ENCODE data around the gene RYR3.

Gene RYR3

DNA sequence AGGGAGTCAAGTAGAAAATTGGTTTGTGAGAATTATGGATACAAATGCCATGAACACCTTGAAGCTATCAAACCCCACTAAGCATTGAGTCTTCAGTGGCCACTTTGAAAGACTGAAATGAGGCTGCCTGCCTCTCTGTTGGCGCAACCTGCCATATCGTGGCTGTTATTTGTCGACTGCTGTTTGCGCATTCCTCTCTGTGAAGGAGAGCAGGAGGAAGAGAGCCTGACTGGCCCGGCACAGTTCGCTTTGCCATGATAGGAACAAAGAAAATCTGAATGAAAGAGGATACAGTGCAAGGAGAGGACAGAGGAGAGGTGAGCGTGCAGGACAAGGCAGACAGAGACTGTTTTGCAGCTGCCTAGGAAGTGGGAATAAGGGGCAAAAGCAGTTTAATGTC is 289.4 kb downstream of the RYR3 start:
- DNase-seq = no peak

DNA sequence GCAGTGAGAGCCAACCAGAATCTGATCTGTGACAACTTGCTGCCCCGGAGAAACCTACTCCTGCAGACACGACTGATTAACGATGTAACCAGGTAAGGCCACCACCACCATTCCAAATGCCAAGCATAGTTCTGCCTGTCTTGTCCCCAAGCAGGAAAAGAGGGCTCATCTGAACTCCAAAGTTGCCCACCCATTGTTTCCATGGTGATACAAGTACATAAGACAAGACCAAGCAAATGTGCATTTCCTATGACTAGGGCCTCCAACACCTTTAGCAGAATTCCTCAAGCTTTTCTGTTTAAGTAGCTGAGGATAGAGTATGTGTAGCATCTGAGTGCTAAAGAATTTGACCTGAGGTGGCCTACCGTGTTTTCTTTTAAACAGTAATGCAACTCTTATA is 290.7 kb downstream of the RYR3 start:
- no peak for DNase-seq

DNA sequence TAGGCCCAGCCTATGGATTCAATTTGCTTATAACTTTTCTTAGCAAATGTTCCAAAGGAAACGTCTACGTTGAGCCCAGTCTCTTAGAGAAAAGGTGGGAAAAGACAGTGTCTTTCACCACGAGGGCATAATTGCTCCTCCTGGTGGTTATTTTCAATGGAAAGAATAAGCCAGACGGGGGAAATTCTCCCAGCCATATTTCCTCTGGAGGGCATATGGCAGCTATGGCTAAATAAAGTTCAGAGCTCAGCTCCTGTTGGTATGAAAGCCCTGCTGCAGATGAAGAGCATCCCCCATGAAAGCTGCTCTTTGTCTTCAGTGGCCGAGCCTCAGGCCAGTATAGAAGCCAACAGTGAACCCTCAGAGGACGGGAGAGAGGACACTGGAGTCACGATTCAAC is 297.9 kb downstream of the RYR3 start:
- DNase-seq = no peak

DNA sequence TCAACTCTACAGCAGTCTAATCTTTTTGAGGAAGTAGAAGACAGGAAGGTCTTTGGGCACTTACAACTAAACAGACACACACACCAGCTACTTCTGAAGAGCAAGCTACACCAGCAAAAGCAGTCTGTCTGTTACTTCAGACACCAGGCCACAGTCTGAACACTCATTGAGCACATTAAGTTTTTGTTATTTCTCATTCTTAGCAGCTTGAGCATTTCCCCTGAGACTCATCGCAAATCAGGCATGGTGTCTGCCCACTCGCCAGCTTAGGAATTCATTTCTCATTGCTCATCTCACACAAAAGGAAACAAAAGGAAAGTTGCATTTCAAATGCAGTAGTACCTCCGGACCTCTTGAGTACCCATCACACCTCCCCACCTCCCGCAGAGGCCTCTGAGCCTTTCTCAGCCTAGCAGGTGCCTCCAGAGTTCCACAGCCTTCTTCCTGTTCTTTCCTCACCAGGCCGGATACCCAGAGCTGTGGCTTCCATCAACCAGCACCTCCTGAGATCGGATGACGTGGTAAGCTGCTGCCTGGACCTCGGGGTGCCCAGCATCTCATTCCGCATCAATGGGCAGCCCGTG is 302.0 kb downstream of the RYR3 start:
- no peak for DNase-seq

DNA sequence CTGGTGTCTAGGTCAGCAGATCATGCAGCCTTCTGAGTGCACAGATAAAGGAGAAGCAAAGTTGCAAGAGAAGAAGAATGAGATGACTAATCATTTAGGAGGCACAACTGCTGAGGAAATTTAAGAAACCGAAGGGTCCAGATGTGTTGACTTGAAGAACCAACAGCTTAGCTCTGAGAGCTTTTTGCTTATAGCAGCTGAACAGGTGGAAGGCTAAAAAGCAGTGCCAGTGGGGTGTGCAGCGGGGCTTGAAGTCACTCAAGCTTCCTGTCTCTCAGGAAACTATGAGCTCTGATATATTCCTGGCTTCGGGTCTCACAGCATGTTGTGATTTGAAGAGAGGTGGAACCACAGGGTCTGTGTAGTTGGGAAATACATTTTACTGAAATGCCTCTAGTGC is 305.7 kb downstream of the RYR3 start:
- DNase-seq = no peak

DNA sequence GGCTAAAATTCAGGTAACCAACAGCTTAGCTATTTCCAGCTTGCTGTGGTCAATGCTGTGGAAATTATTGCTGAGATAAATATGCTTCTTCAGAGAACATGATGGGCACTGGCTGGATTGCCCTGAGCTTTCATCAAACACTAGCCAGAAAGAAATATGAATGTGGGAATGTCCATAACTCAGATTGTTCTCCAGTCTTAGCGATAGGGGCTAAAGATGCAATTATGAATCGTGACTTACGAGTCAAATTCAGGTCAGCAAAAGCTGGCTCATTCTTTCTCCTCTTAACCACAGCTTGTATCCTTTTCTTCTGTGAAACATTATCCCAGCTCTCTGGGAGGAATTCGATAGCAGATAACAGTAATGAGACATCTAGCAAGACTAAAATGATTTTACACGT is 307.6 kb downstream of the RYR3 start:
- DNase-seq = no peak

DNA sequence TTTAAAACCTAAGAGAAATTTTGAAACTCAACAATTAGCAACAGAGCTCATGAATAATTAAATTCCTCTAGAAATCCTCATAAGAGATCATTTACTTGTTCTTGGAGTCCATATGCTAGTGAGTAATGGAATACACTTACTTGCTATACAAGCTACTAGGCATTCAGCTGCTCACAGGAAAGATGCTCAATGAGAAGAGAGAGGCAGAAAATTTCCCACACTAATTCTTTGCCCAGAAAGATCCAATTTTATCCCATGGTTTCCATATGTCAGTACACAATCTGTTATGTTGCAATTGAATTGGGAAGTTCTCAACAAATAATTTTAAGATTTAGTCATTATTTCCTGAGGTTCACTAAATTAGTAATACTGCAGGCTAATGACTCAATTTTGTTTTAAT is 310.4 kb downstream of the RYR3 start:
- DNase-seq = no peak

DNA sequence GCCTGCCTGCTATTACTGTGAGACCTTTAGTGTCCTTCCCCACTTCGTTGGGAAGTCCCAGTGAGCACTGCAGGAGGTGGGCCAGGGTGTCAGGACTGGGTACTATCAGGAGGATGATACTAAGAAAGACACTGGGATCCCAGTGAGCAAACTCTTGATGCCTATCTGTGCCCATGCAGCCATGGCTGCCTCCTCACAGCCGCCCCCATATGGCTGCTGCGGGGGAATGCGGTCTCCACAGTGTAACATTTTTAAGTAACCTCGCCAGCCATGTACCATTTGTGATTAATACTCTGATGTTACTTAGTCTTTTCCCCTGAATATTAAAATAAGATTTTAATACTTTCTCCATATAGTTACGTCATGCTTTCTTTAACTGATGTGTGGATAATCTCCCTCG is 312.2 kb downstream of the RYR3 start:
- no peak for DNase-seq

DNA sequence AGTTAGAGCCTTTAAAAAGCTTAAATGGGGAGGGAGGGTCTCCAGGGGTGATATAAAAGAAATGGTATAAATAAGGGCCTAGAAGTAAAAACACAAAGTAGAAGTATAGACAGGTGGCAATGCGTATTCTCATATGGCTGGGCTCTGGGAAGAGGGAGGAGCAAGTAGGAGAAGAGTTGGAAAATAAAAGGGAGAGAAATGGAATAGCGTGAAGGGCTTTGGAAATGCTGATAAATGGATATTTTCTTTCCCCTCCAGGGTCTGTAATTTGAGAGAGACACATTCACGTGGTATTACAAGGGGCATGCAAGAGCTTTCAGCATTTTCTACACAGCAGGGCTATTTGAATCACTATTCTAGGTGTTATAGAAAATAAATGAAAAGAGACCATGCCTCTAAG is 313.7 kb downstream of the RYR3 start:
- DNase-seq = no peak

DNA sequence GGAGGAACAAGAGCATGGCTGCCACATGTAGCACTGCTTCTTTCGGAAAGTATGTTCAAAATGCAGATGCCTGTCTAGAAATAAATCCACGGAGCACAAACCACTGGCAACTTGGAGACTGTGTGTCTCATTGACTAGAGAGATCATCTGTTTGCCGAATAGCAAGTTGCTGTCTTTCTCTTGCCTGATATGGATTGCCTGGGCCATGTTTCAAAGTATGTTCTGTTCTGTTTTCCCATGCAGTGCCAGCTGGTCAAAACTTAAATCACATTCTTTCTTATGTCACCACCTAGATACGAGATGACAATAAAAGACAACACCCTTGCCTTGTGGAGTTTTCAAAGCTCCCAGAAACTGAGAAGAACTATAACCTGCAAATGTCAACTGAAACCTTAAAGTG is 318.9 kb downstream of the RYR3 start:
- no peak for DNase-seq

DNA sequence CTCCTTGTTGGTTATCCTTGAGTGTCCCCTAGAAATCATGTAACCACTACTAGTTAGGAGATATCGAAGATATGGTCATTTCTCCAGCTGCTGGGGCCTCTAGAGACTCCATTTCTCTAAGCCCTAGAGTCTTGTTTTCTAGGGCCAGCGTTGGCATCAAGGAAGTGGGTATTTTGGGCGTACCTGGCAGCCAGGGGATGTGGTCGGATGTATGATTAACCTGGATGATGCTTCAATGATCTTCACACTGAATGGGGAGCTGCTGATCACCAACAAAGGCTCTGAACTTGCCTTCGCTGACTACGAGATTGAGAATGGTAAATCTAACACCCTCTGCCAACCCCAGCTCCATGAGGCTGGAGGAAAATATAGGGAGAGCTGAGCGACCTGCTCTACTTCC is 325.5 kb downstream of the RYR3 start:
- DNase-seq = no peak

DNA sequence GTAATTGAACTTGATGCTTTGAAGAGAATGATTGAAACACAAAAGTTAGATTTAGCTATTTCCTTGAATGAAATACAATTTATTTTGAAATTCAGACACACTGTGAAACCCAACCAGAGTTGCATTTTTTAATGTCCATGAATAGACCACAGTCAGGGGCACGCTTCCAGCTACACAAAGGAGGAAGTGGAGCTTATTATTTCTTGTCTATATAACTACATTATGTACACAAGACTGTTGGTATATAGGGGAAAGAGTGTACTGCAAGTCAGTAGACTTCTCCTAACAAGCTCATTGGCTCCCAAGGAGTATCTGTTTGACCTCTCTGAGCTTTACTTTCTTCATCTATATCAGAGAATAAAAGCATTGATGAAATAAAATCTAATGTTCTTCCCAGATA is 326.2 kb downstream of the RYR3 start:
- DNase-seq = no peak

DNA sequence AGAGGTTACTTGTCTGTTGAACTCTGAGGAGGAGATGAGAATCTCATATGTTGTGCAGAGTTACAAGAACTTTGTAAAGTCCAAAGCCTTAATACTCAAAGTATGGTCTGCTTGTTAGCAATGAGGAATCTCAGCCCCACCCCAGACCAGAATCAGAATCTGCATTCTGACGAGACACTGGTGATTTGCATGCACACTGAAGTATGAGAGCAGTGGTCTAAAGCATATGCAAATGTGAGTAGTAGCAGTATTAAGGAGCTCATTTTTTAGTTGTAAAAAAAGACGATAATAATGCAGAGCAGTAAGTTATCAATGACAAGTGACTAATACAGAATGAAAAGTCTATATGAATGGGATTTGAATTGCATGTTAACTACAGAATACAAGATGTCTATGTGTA is 327.7 kb downstream of the RYR3 start:
- DNase-seq = no peak

DNA sequence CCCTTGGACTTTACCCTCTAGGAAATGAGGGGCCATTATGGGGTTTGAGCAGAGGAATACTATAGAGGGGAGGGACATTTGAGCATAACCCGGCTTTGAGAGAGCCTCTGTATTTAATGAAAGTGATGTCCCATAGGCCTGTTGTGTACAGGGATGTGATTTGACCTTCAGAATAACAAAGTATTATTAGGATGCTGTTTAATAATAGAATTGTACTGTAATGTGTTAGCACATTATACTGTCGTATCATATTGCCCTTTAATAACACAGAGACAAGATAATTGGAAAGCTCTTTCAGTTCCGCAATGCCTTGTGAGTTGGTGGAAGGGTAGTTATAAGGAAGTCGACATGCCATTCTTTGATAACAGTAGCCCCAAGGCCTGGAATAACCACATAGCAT is 328.3 kb downstream of the RYR3 start:
- DNase-seq = no peak

DNA sequence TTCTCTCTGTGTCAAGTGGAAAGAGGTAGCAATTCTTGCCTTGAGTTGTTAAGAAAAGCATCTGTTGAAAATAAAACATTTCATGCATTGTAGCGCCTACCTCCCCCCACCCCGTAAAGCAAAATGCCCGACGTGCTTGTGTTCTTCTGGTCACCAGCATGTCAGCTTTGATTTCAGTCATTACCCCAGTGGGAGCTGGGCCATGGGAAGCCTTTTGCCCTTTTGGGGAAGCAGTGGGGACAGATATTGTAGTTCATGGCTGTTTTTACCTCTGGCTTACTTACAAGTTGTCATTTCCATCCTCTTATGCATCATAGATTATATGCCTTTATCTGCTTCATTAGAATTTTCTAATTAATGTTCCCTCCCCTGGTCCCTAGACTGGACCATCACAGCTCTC is 328.7 kb downstream of the RYR3 start:
- DNase-seq = no peak

DNA sequence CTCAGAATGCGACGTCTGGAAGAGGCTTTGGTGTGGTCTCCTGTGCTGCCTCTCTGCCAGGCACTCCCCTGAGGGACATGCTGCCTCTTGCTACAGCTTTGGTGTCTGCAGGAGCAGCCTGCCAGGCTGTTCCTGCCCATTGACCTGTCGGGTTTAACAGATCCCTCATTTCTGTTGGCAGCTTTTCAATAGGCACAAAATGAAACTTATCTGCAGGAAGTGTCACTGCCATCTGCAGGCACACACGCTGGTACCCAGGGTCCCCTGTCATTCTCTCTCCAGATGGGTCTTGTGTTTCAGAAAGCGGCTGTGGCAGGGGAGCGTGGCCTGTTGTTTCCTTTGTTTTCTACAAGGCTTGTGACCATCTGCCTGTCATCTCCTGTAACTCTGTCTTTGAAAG is 329.2 kb downstream of the RYR3 start:
- no peak for DNase-seq

DNA sequence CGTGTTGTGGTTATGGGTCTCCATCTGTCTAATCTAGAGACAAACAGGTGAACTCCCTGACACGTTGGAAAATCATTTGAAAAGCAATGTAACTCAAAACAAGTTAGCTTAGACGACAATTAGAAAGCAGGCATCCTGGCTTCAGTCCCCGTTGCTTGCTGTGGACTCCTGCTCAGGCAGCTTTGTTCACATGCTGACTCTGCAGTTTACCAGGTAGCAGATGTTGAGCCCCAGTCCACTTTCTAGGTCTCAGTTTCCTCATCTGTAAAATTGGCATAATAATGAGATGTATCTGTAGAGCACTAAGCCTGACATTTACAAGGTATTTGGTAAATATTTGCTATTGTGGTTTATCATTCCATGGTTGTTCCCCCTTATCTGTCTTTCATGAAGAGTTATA is 330.3 kb downstream of the RYR3 start:
- DNase-seq = no peak

DNA sequence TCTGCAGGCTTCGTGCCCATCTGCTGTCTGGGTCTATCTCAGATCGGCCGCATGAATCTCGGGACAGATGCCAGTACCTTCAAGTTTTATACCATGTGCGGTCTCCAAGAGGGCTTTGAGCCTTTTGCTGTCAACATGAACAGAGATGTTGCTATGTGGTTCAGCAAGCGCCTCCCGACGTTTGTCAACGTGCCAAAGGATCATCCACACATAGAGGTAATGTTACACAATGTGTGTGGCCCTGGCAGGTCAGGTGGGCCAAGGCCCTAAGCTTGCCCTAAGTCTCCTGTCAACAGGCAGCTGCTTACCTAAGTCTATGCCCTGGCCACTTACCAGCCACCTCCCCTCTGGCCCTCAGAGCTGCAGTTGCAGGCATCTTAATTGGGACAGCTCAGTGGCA is 333.5 kb downstream of the RYR3 start:
- no peak for DNase-seq

DNA sequence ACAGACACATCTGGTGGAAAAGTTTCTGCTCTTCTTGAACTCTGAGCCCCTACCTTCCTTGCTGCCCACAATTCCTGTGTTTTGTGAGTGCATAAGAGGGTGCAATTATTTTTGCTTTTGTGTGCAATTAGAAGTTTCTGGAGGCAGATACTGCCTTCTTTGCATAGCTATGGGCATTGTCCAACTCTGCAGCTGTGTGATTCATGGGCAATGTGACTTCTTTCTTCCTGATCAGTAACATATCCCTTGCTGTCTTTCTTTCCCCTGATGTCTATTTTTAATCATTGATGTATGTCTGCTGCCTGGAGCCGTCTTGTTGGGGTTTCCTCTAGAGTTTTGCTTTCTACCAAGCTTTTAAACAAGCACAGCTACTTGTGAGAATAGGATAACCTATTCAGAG is 336.0 kb downstream of the RYR3 start:
- DNase-seq = no peak

DNA sequence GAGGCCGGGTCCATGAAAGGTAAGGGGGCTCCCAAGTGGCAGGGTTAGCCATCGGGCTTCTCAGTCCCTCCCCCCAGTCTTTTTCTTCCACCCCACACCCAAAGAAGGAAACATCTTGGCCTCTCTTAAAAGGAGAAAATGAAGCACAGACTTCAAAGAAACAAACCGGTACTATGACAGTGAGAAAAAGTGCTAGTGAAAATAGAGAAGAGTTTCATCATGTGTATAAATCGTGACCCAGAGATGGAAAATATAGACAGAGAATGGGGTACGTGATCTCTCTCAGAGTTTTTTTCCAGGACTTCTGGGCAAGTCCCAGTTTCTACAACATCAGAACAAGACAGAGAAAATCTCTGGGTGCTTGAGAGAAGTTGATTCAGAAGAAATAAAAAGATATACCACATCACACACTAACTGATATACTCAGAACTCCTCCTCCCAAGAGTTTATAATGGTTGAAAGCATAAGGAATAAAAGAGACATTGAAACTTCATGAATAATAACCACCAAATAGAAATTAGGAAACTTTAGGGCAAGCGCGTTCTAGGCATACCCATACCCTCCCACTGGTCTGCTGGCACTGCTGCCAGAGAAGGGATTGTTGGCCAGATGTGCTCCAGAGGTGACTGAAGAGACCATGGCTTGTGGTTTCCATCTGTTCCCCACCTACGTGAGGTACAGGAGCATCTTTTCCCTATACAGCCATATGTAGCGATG is 338.6 kb downstream of the RYR3 start:
- DNase-seq = no peak

DNA sequence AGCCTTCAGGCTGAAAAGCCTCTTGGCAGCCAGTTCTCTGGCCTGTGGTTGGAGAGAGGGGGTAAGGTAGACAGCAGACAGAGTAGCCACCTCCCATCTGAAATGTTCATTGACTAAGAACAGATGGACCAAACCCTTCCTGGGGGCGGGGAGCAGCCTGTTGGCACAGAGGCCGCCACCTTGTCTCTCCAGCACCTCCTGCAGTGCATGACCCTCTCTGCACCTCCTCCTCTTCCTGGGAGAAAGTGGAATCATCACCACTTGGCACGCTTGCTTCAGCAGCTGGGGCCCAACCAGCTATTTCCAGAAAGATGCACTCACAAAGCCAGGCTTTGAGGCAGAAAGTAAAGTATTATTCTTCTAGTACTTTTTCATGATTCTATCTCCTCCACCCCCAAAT is 344.1 kb downstream of the RYR3 start:
- DNase-seq = no peak

DNA sequence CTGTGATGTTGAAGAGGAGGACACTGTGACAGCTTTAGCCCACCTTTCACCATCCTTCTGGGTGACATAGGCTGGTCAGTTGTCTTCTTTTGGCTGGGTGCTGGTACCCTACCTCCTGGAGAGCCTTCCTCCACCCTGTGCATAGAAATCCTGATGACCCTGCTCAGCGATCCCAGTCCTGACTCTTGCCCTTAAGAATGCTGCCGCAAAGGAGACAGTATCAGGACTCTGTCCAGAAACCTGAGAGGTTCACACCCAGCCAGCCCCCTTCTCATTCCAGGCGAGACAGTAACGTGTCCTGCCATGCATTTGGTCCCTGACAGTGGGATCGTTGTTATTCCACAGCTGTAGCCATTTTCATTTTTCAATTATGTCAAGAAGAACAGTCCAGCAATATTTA is 344.7 kb downstream of the RYR3 start:
- no peak for DNase-seq

DNA sequence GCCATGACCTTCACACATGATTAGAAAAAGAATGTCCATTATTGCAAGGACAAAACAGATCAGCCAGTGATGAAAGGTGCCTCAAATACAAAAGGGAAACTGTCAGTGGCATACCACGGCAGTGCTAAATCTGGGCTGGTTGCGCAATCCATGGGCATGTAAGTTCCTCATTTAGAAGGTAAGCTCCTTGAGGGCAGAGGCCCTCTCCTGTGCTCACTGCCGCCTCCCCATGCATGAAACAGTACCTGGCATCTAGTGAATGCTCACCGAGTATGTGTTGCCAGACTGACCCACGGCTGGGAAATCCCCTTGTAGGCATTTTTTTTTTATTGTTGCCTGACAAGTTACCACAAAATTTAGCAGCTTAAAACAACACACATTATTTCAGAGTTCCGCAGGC is 345.4 kb downstream of the RYR3 start:
- no peak for DNase-seq

DNA sequence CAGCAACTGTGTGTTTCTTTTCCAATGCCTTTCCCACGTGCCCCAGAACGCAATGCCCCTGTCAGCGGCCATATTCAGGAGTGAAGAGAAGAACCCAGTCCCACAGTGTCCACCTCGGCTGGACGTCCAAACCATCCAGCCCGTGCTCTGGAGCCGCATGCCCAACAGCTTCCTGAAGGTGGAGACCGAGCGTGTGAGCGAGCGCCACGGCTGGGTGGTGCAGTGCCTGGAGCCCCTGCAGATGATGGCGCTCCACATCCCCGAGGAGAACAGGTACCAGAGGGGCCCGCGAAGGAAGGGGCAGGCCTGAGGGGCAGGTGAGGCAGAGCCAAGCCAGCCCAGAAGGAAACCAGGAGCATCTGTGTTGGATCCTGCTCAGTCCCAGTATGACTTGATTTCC is 349.4 kb downstream of the RYR3 start:
- DNase-seq = no peak

DNA sequence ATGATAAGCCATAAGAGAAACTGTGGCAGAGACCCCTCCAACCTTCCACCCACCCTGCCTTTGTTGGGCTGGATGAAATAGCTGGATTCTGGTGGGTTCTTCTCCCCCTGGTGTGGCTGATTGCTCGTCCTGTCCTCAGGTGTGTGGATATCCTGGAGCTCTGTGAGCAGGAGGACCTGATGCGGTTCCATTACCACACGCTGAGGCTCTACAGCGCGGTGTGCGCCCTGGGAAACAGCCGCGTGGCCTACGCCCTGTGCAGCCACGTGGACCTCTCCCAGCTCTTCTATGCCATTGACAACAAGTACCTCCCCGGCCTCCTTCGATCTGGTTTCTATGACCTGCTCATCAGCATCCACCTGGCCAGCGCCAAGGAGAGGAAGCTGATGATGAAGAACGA is 351.2 kb downstream of the RYR3 start:
- DNase-seq = no peak

Data from CD4-positive, alpha-beta T cell treated with Interleukin-17A for 1 hour (primary cell).